HepG2 (cell line): ENCODE measurements around the gene CALD1. TPM values are rescaled to one million over a fixed set of nuclear protein-coding genes. Genes with fewer than 3 reads are reported as not detected.

Source experiments
- ARNT ChIP-seq: fragments of 450-650 bp; IDR thresholded peaks from 2 replicates; pipeline ENCODE4 v1.6.1; 2017
- ASH2L ChIP-seq: fragments of 300-600, 200-600 bp; sonication (generic); IDR thresholded peaks from 2 replicates; pipeline ENCODE4 v1.7.0; 2017; ENCODE audit warnings: low read depth, mild to moderate bottlenecking, moderate library complexity, mixed read lengths, low read length; ENCODE audit not compliant: insufficient read length
- BRCA1 ChIP-seq: sonication (generic); formaldehyde crosslinking; IDR thresholded peaks from 2 replicates; pipeline ENCODE4 v1.4.0; 2020; ENCODE audit warnings: missing genetic modification reagents
- FLYWCH1 ChIP-seq: sonication (generic); formaldehyde crosslinking; IDR thresholded peaks from 2 replicates; pipeline ENCODE4 v1.8.1; 2023; ENCODE audit warnings: mild to moderate bottlenecking, missing genetic modification reagents
- LRRFIP1 ChIP-seq: sonication (generic); formaldehyde crosslinking; conservative IDR thresholded peaks from 2 replicates; pipeline ENCODE4 v1.4.0; 2020; ENCODE audit warnings: missing genetic modification reagents
- NKX3-1 ChIP-seq: sonication (generic); formaldehyde crosslinking; IDR thresholded peaks from 2 replicates; pipeline ENCODE4 v1.5.0; 2020; ENCODE audit warnings: missing genetic modification reagents
- NR0B2 ChIP-seq: sonication (generic); formaldehyde crosslinking; IDR thresholded peaks from 2 replicates; pipeline ENCODE4 v1.4.0; 2020; ENCODE audit warnings: mild to moderate bottlenecking, missing genetic modification reagents
- NR2F2 ChIP-seq: IDR thresholded peaks from 2 replicates; pipeline ENCODE4 v1.6.1; 2012; ENCODE audit warnings: low read depth, inconsistent platforms, borderline replicate concordance
- PITX1 ChIP-seq: sonication (generic); formaldehyde crosslinking; IDR thresholded peaks from 2 replicates; pipeline ENCODE4 v1.5.1; 2020; ENCODE audit warnings: mild to moderate bottlenecking, missing genetic modification reagents
- REL ChIP-seq: sonication (generic); formaldehyde crosslinking; conservative IDR thresholded peaks from 2 replicates; pipeline ENCODE4 v1.8.0; 2022; ENCODE audit warnings: mild to moderate bottlenecking, missing genetic modification reagents, moderate library complexity
- SALL2 ChIP-seq: sonication (generic); formaldehyde crosslinking; IDR thresholded peaks from 2 replicates; pipeline ENCODE4 v1.8.1; 2023; ENCODE audit warnings: mild to moderate bottlenecking, missing genetic modification reagents, inconsistent platforms
- SMYD3 ChIP-seq: sonication (generic); formaldehyde crosslinking; IDR thresholded peaks from 2 replicates; pipeline ENCODE4 v1.8.1; 2023; ENCODE audit warnings: mild to moderate bottlenecking, missing genetic modification reagents
- TRIM22 ChIP-seq: fragments of 450-650 bp; IDR thresholded peaks from 2 replicates; pipeline ENCODE4 v1.6.1; 2017
- WIZ ChIP-seq: sonication (generic); formaldehyde crosslinking; IDR thresholded peaks from 2 replicates; pipeline ENCODE4 v1.5.1; 2020; ENCODE audit warnings: mild to moderate bottlenecking, missing genetic modification reagents
- ZBTB7B ChIP-seq: sonication (generic); formaldehyde crosslinking; IDR thresholded peaks from 2 replicates; pipeline ENCODE4 v1.4.0; 2020; ENCODE audit warnings: missing genetic modification reagents
- ZMYM2 ChIP-seq: sonication (generic); formaldehyde crosslinking; IDR thresholded peaks from 2 replicates; pipeline ENCODE4 v1.8.0; 2022; ENCODE audit warnings: mild to moderate bottlenecking, missing genetic modification reagents
- ZNF225 ChIP-seq: sonication (generic); formaldehyde crosslinking; IDR thresholded peaks from 2 replicates; pipeline ENCODE4 v1.4.0; 2020; ENCODE audit warnings: mild to moderate bottlenecking, missing genetic modification reagents
- ZNF33B ChIP-seq: sonication (generic); formaldehyde crosslinking; IDR thresholded peaks from 2 replicates; pipeline ENCODE4 v1.5.1; 2020; ENCODE audit warnings: mild to moderate bottlenecking, missing genetic modification reagents
- ZNF34 ChIP-seq: sonication (generic); formaldehyde crosslinking; IDR thresholded peaks from 2 replicates; pipeline ENCODE4 v1.4.0; 2020; ENCODE audit warnings: mild to moderate bottlenecking, missing genetic modification reagents, borderline replicate concordance
- ZNF362 ChIP-seq: sonication (generic); formaldehyde crosslinking; IDR thresholded peaks from 2 replicates; pipeline ENCODE4 v1.4.0; 2020; ENCODE audit warnings: missing genetic modification reagents, mild to moderate bottlenecking, borderline replicate concordance
- ZNF460 ChIP-seq: sonication (generic); formaldehyde crosslinking; IDR thresholded peaks from 2 replicates; pipeline ENCODE4 v1.5.1; 2020; ENCODE audit warnings: missing genetic modification reagents, mild to moderate bottlenecking, borderline replicate concordance
- ZNF546 ChIP-seq: sonication (generic); formaldehyde crosslinking; conservative IDR thresholded peaks from 2 replicates; pipeline ENCODE4 v1.8.1; 2023; ENCODE audit warnings: mild to moderate bottlenecking, missing genetic modification reagents
- ZNF766 ChIP-seq: sonication (generic); formaldehyde crosslinking; IDR thresholded peaks from 2 replicates; pipeline ENCODE4 v1.5.0; 2020; ENCODE audit warnings: missing genetic modification reagents, borderline replicate concordance
- ZNF768 ChIP-seq: sonication (generic); formaldehyde crosslinking; IDR thresholded peaks from 2 replicates; pipeline ENCODE4 v1.4.0; 2020; ENCODE audit warnings: missing genetic modification reagents
- ZNF773 ChIP-seq: sonication (generic); formaldehyde crosslinking; IDR thresholded peaks from 2 replicates; pipeline ENCODE4 v1.4.0; 2020; ENCODE audit warnings: missing genetic modification reagents, borderline replicate concordance
- polyA plus RNA-seq, 8 experiments: library from polyadenylated mRNA; depleted of rRNA in 3 of 8; stranded (reverse) in 7 of 8; unstranded in 1 of 8; fragments of >200 nt; fragmentation: Illumina TruSeq in 4 of 8; extraction: Trizol in 4 of 8; gene quantifications; 2 replicates each; pipeline versions ENCODE4 v1.2.1 to v1.2.3, GENCODE V29; 2011 to 2016; ENCODE audit warnings: low read depth in 4 of 8, missing spikeins in 1 of 8, mixed read lengths in 1 of 8; ENCODE audit not compliant: insufficient read depth in 1 of 8
- total RNA-seq, 5 experiments: library from RNA; depleted of rRNA; stranded (reverse); fragments of >200 nt; fragmentation: Illumina TruSeq; extraction: Trizol; gene quantifications; 2 replicates each; pipeline ENCODE4 v1.2.3, GENCODE V29; 2016; ENCODE audit warnings: low read depth in 1 of 5

Gene CALD1
- total and polyA plus RNA-seq, 2 of the 13 experiments (the other 11 are each of a cell fraction or from before 2014, with no cell fraction given), result 53.0 to 112 TPM

GRCh38 chr7:134986363-134987251, 207.2 kb downstream of the CALD1 start, which contains the start of gene AGBL3 (continued):
- TF ChIP-seq TRIM22 (no peak), ZMYM2 (CRISPR knock-in tag) (peak; percentile 63; the same call in 1 of the 2 replicates), BRCA1 (CRISPR knock-in tag) (no peak), ZNF766 (no peak; the same call in 1 of the 2 replicates), ZNF34 (CRISPR knock-in tag) (peak; percentile 90; the same call in 1 of the 2 replicates), NR0B2 (CRISPR knock-in tag) (peak; percentile 50; the same call in 1 of the 2 replicates), ZBTB7B (peak; percentile 24; the same call in 1 of the 2 replicates), ZNF362 (peak; percentile 30; the same call in 1 of the 2 replicates), WIZ (CRISPR knock-in tag) (peak; percentile 58; the same call in 1 of the 2 replicates), NR2F2 (0 out of 2 replicates have a peak, but pooled peaks have one; percentile 21), ASH2L (peak; percentile 90), ZNF768 (CRISPR knock-in tag) (peak; percentile 50; the same call in 1 of the 2 replicates), NKX3-1 (0 out of 2 replicates have a peak, but pooled peaks have one; percentile 12), REL (CRISPR knock-in tag) (no peak), SMYD3 (CRISPR knock-in tag) (no peak), ARNT (no peak), ZNF225 (CRISPR knock-in tag) (peak; percentile 37; the same call in 1 of the 2 replicates), FLYWCH1 (CRISPR knock-in tag) (0 out of 2 replicates have a peak, but pooled peaks have one; percentile 50), SALL2 (peak; percentile 78; the same call in 1 of the 2 replicates), LRRFIP1 (CRISPR knock-in tag) (no peak), PITX1 (CRISPR knock-in tag) (peak; percentile 50), ZNF460 (CRISPR knock-in tag) (no peak), ZNF33B (CRISPR knock-in tag) (0 out of 2 replicates have a peak, but pooled peaks have one; percentile 26), ZNF546 (0 out of 2 replicates have a peak, but pooled peaks have one; percentile 41), ZNF773 (no peak; the same call in 1 of the 2 replicates)
